Upper lobe of left lung (tissue), 4 donors: ENCODE results near the gene ENOSF1.

Source experiments
- CTCF ChIP-seq, 6 experiments: fragments of 450-650 bp in 4 of 6; fragments of 200-600 bp in 2 of 6; sonication (generic) in 2 of 6; IDR thresholded peaks; one replicate each; pipeline ENCODE4 v1.5.1; 2016 to 2019; ENCODE audit warnings: antibody characterized with exemption in 6 of 6
- POLR2AphosphoS5 ChIP-seq, 2 donors: sonication (generic); formaldehyde crosslinking; IDR thresholded peaks; one replicate each; pipeline ENCODE4 v1.5.1; 2017; ENCODE audit warnings: antibody characterized with exemption in 2 of 2

- TF ChIP-seq CTCF (IDR thresholded peaks at IDR 0.05) (no peak), POLR2AphosphoS5 (IDR thresholded peaks at IDR 0.05) (no peak)
Measured at GRCh38 chr18:688323-688722, 24.1 kb downstream of the ENOSF1 start.
